HepG2 (cell line): ENCODE results near the gene HBD.

ENCODE experiments used
- HOMEZ ChIP-seq: IDR thresholded peaks from 2 replicates; pipeline ENCODE4 v1.6.1; 2016; ENCODE audit warnings: low read depth
- MXD4 ChIP-seq: IDR thresholded peaks from 2 replicates; pipeline ENCODE4 v1.6.1; 2016; ENCODE audit warnings: mild to moderate bottlenecking, missing biosample characterization, missing genetic modification reagents
- PRMT3 ChIP-seq: sonication (generic); formaldehyde crosslinking; IDR thresholded peaks from 2 replicates; pipeline ENCODE4 v1.8.1; 2022; ENCODE audit warnings: low read depth, mild to moderate bottlenecking, moderate library complexity, missing genetic modification reagents, borderline replicate concordance
- RAD21 ChIP-seq: fragments of 450-650 bp; formaldehyde crosslinking; IDR thresholded peaks from 2 replicates; pipeline ENCODE4 v1.5.0; 2020; ENCODE audit warnings: mild to moderate bottlenecking
- REST ChIP-seq, 2 experiments: IDR thresholded peaks; 2 replicates each; pipeline ENCODE4 v1.6.1; 2011 to 2012; ENCODE audit warnings: low read length in 2 of 2, borderline replicate concordance in 1 of 2, low read depth in 1 of 2, mild to moderate bottlenecking in 1 of 2, moderate library complexity in 1 of 2
- SIN3A ChIP-seq: IDR thresholded peaks from 2 replicates; pipeline ENCODE4 v1.6.1; 2011; ENCODE audit warnings: low read depth, mild to moderate bottlenecking, control low read depth, low read length, borderline replicate concordance
- SP1 ChIP-seq, 2 experiments: fragments of 450-650 bp in 1 of 2; sonication (generic) in 1 of 2; formaldehyde crosslinking in 1 of 2; IDR thresholded peaks; 2 replicates each; pipeline versions ENCODE4 v1.4.0 to v1.6.1; 2016 to 2020; ENCODE audit warnings: missing genetic modification reagents in 1 of 2
- TBP ChIP-seq: sonication (generic); formaldehyde crosslinking; IDR thresholded peaks from 2 replicates; pipeline ENCODE4 v1.5.0; 2020; ENCODE audit warnings: missing genetic modification reagents
- ZNF121 ChIP-seq: sonication (generic); formaldehyde crosslinking; IDR thresholded peaks from 2 replicates; pipeline ENCODE4 v1.5.0; 2020; ENCODE audit warnings: mild to moderate bottlenecking, missing genetic modification reagents
- ZNF282 ChIP-seq: fragments of 450-650 bp; IDR thresholded peaks from 2 replicates; pipeline ENCODE4 v1.6.1; 2018; ENCODE audit not compliant: partially characterized antibody
- ZNF766 ChIP-seq: sonication (generic); formaldehyde crosslinking; IDR thresholded peaks from 2 replicates; pipeline ENCODE4 v1.5.0; 2020; ENCODE audit warnings: missing genetic modification reagents, borderline replicate concordance
- TF ChIP-seq, protein P1 (sequence below): sonication (generic); formaldehyde crosslinking; IDR thresholded peaks from 2 replicates; pipeline ENCODE4 v1.5.0; 2020; ENCODE audit warnings: mild to moderate bottlenecking, missing genetic modification reagents, moderate library complexity
- TF ChIP-seq, protein P2 (sequence below): IDR thresholded peaks from 2 replicates; pipeline ENCODE4 v1.6.1; 2012; ENCODE audit warnings: low read depth, low read length, improper control_type of control experiment

- no peak for TF ChIP-seq SP1 (IDR thresholded peaks at IDR 0.05)
- TF ChIP-seq SP1 (CRISPR knock-in tag; IDR thresholded peaks at IDR 0.05) = no peak
- no peak for TF ChIP-seq HOMEZ (CRISPR knock-in tag)
- no peak for TF ChIP-seq MXD4
- TF ChIP-seq, protein P1, sequence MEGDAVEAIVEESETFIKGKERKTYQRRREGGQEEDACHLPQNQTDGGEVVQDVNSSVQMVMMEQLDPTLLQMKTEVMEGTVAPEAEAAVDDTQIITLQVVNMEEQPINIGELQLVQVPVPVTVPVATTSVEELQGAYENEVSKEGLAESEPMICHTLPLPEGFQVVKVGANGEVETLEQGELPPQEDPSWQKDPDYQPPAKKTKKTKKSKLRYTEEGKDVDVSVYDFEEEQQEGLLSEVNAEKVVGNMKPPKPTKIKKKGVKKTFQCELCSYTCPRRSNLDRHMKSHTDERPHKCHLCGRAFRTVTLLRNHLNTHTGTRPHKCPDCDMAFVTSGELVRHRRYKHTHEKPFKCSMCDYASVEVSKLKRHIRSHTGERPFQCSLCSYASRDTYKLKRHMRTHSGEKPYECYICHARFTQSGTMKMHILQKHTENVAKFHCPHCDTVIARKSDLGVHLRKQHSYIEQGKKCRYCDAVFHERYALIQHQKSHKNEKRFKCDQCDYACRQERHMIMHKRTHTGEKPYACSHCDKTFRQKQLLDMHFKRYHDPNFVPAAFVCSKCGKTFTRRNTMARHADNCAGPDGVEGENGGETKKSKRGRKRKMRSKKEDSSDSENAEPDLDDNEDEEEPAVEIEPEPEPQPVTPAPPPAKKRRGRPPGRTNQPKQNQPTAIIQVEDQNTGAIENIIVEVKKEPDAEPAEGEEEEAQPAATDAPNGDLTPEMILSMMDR (CRISPR knock-in tag) = no peak
- TF ChIP-seq ZNF121 (CRISPR knock-in tag) = no peak
- no peak for TF ChIP-seq ZNF766 (CRISPR knock-in tag)
- TF ChIP-seq, protein P2, sequence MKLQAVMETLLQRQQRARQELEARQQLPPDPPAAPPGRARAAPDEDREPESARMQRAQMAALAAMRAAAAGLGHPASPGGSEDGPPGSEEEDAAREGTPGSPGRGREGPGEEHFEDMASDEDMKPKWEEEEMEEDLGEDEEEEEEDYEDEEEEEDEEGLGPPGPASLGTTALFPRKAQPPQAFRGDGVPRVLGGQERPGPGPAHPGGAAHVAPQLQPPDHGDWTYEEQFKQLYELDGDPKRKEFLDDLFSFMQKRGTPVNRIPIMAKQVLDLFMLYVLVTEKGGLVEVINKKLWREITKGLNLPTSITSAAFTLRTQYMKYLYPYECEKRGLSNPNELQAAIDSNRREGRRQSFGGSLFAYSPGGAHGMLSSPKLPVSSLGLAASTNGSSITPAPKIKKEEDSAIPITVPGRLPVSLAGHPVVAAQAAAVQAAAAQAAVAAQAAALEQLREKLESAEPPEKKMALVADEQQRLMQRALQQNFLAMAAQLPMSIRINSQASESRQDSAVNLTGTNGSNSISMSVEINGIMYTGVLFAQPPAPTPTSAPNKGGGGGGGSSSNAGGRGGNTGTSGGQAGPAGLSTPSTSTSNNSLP = no peak
- TF ChIP-seq PRMT3 (CRISPR knock-in tag) = no peak
- no peak for TF ChIP-seq TBP (CRISPR knock-in tag)
- no peak for TF ChIP-seq REST (IDR thresholded peaks at IDR 0.05; ENCODE audit: borderline replicate concordance in 1 of 2, low read depth in 1 of 2, low read length in 2 of 2)
- no peak for TF ChIP-seq SIN3A
- TF ChIP-seq RAD21 = no peak
- no peak for TF ChIP-seq ZNF282
These were observed 1.5 kb downstream of the HBD start for GRCh38 chr11:5232821-5233220.
